HuH-7.5 (cell line): ENCODE data around the gene PLXNB1.

ENCODE experiments used
- DNase-seq: peaks from one replicate; pipeline ENCODE4 v3.0.0; 2011; ENCODE audit warnings: low spot score

PLXNB1 gene

GRCh38 chr3:48367201-48367600, 62.7 kb downstream of the PLXNB1 start:
- no peak for DNase-seq

GRCh38 chr3:48364840-48365239, 65.0 kb downstream of the PLXNB1 start:
- no peak for DNase-seq

GRCh38 chr3:48361928-48362327, 68.0 kb downstream of the PLXNB1 start:
- DNase-seq: no peak

- no peak for DNase-seq
Observed at GRCh38 chr3:48356419-48356818, 73.5 kb downstream of the PLXNB1 start.

- DNase-seq: no peak
Observed at GRCh38 chr3:48353987-48354386, 75.9 kb downstream of the PLXNB1 start.
